Osteoblast (primary cell): ENCODE results near the gene GRID1. TPM values are rescaled to one million over a fixed set of nuclear protein-coding genes. Genes with fewer than 3 reads are reported as not detected.

ENCODE experiments used
- DNase-seq: peaks from one replicate; pipeline ENCODE4 v3.0.0; 2011; ENCODE audit warnings: low spot score, mixed read lengths; ENCODE audit not compliant: insufficient read length; ENCODE audit errors: missing footprints
- H2AFZ ChIP-seq: 2 replicates; pipeline ENCODE4 v1.6.0; 2011; ENCODE audit warnings: mild to moderate bottlenecking, low read length
- H3K27ac ChIP-seq: 2 replicates; pipeline ENCODE4 v1.5.1; 2011; ENCODE audit warnings: mild to moderate bottlenecking, low read depth, low read length, moderate library complexity
- H3K27me3 ChIP-seq: 2 replicates; pipeline ENCODE4 v1.6.0; 2012; ENCODE audit warnings: mild to moderate bottlenecking, control low read depth, inconsistent platforms, low read length, moderate library complexity; ENCODE audit not compliant: insufficient read depth
- H3K36me3 ChIP-seq: 2 replicates; pipeline ENCODE4 v1.5.1; 2011; ENCODE audit warnings: mild to moderate bottlenecking, low read length, control low read depth, moderate library complexity; ENCODE audit not compliant: insufficient read depth
- H3K4me1 ChIP-seq: 2 replicates; pipeline ENCODE4 v1.5.1; 2011; ENCODE audit warnings: mild to moderate bottlenecking, low read length, control low read depth, moderate library complexity; ENCODE audit not compliant: insufficient read depth
- H3K4me2 ChIP-seq: 2 replicates; pipeline ENCODE4 v1.6.0; 2011; ENCODE audit warnings: mild to moderate bottlenecking, low read length; ENCODE audit not compliant: insufficient read depth
- H3K4me3 ChIP-seq: fragments of 200-600 bp; sonication (generic); 3 replicates; pipeline ENCODE4 v1.5.1; 2012; ENCODE audit warnings: mild to moderate bottlenecking, low read length, inconsistent platforms; ENCODE audit not compliant: insufficient read depth
- H3K79me2 ChIP-seq: 2 replicates; pipeline ENCODE4 v1.6.0; 2012; ENCODE audit warnings: mild to moderate bottlenecking, low read length, control low read depth, inconsistent platforms; ENCODE audit not compliant: insufficient read depth
- H3K9me3 ChIP-seq: 2 replicates; pipeline ENCODE4 v1.5.1; 2011; ENCODE audit warnings: low read depth, low read length, control low read depth
- H4K20me1 ChIP-seq: 2 replicates; pipeline ENCODE4 v1.6.0; 2012; ENCODE audit warnings: mild to moderate bottlenecking, low read length, control low read depth; ENCODE audit not compliant: insufficient read depth
- CTCF ChIP-seq: IDR thresholded peaks from 2 replicates; pipeline ENCODE4 v1.5.1; 2011; ENCODE audit warnings: mild to moderate bottlenecking, low read depth, low read length, moderate library complexity; ENCODE audit errors: extremely low read depth
- total RNA-seq: library from RNA; depleted of rRNA; stranded (reverse); fragments of >200 nt; gene quantifications from 2 replicates; pipeline ENCODE4 v1.2.3, GENCODE V29; 2012

GRID1 gene
- total RNA-seq, 1 donor = not detected

DNA sequence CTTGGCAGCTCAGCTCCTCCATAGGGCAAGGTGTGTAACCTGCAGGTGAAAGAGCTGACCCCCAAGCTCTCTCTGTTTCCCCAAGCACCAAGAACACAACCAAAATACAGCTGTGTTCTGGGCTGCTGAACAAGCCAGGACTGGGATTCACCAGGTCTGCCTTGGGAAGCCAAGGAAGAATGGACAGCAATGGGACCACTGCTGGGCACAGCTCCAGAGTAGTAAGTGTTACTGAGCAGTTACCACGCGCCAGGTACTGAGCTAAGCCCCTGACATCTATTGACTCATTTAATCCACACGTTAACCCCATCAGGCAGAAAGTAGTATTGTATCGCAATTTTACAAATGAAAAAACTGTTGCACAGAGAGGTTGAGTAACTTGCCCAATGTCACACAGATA is 168.3 kb downstream of the GRID1 start:
- Histone ChIP-seq H3K9me3 (no peaks in the 10 kb centered on the region), H3K27me3 (no peaks in the 10 kb centered on the region), H3K4me2 (no peak overlapping the region), H3K36me3 (no peaks in the 10 kb centered on the region), H4K20me1 (no peaks in the 10 kb centered on the region), H3K4me3 (no peak overlapping the region), H2AFZ (no peak overlapping the region), H3K79me2 (no peaks in the 10 kb centered on the region), H3K27ac (no peak overlapping the region), H3K4me1 (no peaks in the 10 kb centered on the region)
- DNase-seq = no peak
- no peak for TF ChIP-seq CTCF

GRCh38 chr10:86197166-86197790 is 169.3 kb downstream of the GRID1 start:
- no peak for TF ChIP-seq CTCF
- DNase-seq = peak; percentile 26
- no peaks in the 10 kb centered on the region for H3K79me2 ChIP-seq
- H3K27me3 ChIP-seq = no peaks in the 10 kb centered on the region
- no peaks in the 10 kb centered on the region for H4K20me1 ChIP-seq
- H3K9me3 ChIP-seq = no peaks in the 10 kb centered on the region
- H3K4me1 ChIP-seq = no peaks in the 10 kb centered on the region
- H2AFZ ChIP-seq = no peak overlapping the region
- no peaks in the 10 kb centered on the region for H3K36me3 ChIP-seq
- H3K4me3 ChIP-seq = no peak overlapping the region
- no peak overlapping the region for H3K4me2 ChIP-seq
- H3K27ac ChIP-seq = no peak overlapping the region

- H4K20me1 ChIP-seq = no peaks in the 10 kb centered on the region
- H2AFZ ChIP-seq = no peak overlapping the region
- no peak for TF ChIP-seq CTCF
- H3K79me2 ChIP-seq = no peaks in the 10 kb centered on the region
- H3K27me3 ChIP-seq = no peaks in the 10 kb centered on the region
- DNase-seq = no peak
- no peak overlapping the region for H3K27ac ChIP-seq
- H3K4me1 ChIP-seq = no peaks in the 10 kb centered on the region
- H3K4me2 ChIP-seq = no peak overlapping the region
- no peaks in the 10 kb centered on the region for H3K9me3 ChIP-seq
- no peak overlapping the region for H3K4me3 ChIP-seq
- no peaks in the 10 kb centered on the region for H3K36me3 ChIP-seq
These were observed 171.0 kb downstream of the GRID1 start for GRCh38 chr10:86195521-86196157.

DNA sequence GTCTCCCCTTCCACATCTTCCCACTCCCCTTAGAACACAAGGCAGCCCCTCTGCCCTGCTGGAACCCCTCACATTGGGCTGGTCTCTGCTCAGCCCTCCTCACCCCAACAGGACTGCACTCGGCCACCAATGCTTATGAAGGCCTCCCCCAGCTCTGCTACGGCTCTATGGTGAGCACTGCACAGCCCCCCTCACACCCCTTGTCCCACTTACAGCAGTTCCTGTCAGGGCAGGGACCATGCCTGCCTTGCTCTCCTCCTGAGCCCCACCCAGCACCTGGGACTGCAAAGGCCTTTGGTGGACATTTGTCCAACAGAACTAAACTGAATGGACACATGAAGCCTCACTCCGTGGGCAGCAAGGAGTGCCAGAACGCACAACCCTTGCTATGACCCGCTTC is 171.9 kb downstream of the GRID1 start:
- Histone ChIP-seq H3K9me3 (no peaks in the 10 kb centered on the region), H3K36me3 (no peaks in the 10 kb centered on the region), H4K20me1 (no peaks in the 10 kb centered on the region), H3K4me2 (no peak overlapping the region), H3K79me2 (no peaks in the 10 kb centered on the region), H3K4me1 (no peaks in the 10 kb centered on the region), H2AFZ (no peak overlapping the region), H3K4me3 (no peak overlapping the region), H3K27ac (no peak overlapping the region), H3K27me3 (no peaks in the 10 kb centered on the region)
- no peak for DNase-seq
- no peak for TF ChIP-seq CTCF
